ENCODE measurements around the gene PPP1R14C. TPM values are rescaled to one million over a fixed set of nuclear protein-coding genes. Genes with fewer than 3 reads are reported as not detected.

Gene PPP1R14C
- total RNA-seq, 1 donor from 2014 or later, result 0.11 TPM

- Mint-ChIP-seq H3K27me3 (peaks cover 30% of the 10 kb centered on the region), H3K4me3 (no peak overlapping the region), H3K27ac (no peak overlapping the region), H3K9me3 (peaks cover 11% of the 10 kb centered on the region), H3K4me1 (peaks cover 7% of the 10 kb centered on the region), H3K36me3 (ENCODE audit: low read depth) (no peaks in the 10 kb centered on the region)
- TF ChIP-seq CTCF (IDR thresholded peaks at IDR 0.05), result no peak
- intact Hi-C loops (cut with micrococcal nuclease), result no loop called here
- DNase-seq (no peak), ATAC-seq (ENCODE audit: low read depth) (no peak)
- ChIA-PET POLR2A (interaction anchor here (0.5 kb wide), 1 partner anchor 13 kb away, joined by 5 read pairs; no protein-coding TSS in a partner anchor), CTCF (no interaction called here)
These were observed 4.2 kb upstream of the PPP1R14C start for GRCh38 chr6:150138638-150139037.

GRCh38 chr6:150139533-150139932, 3.3 kb upstream of the PPP1R14C start:
- POLR2A ChIA-PET, result no interaction called here
- H3K27me3 Mint-ChIP-seq, result peaks cover 39% of the 10 kb centered on the region
- H3K36me3 Mint-ChIP-seq (ENCODE audit: low read depth), result no peaks in the 10 kb centered on the region
- DNase-seq (no peak), ATAC-seq (ENCODE audit: low read depth) (no peak)
- intact Hi-C loops (cut with micrococcal nuclease), result no loop called here
- TF ChIP-seq CTCF (IDR thresholded peaks at IDR 0.05), result no peak
- no peak overlapping the region for H3K4me3 Mint-ChIP-seq
- H3K4me1 Mint-ChIP-seq, result peaks cover 15% of the 10 kb centered on the region
- CTCF ChIA-PET, result no interaction called here
- peaks cover 11% of the 10 kb centered on the region for H3K9me3 Mint-ChIP-seq
- no peak overlapping the region for H3K27ac Mint-ChIP-seq

- no peak overlapping the region for H3K4me3 Mint-ChIP-seq
- no peak for TF ChIP-seq CTCF (IDR thresholded peaks at IDR 0.05)
- ATAC-seq (ENCODE audit: low read depth) (no peak), DNase-seq (no peak)
- no peak overlapping the region for H3K27ac Mint-ChIP-seq
- peaks cover 18% of the 10 kb centered on the region for H3K4me1 Mint-ChIP-seq
- intact Hi-C loops (cut with micrococcal nuclease), result loop anchor here (5.0 kb wide), 1 partner anchor 257 kb away; no protein-coding TSS in a partner anchor
- ChIA-PET POLR2A (no interaction called here), CTCF (no interaction called here)
- H3K36me3 Mint-ChIP-seq (ENCODE audit: low read depth), result no peaks in the 10 kb centered on the region
- H3K27me3 Mint-ChIP-seq, result peaks cover 42% of the 10 kb centered on the region
- peaks cover 11% of the 10 kb centered on the region for H3K9me3 Mint-ChIP-seq
These were observed 2.4 kb upstream of the PPP1R14C start for GRCh38 chr6:150140236-150140969.

- ChIA-PET CTCF (no interaction called here), POLR2A (no interaction called here)
- peaks cover 51% of the 10 kb centered on the region for H3K27me3 Mint-ChIP-seq
- DNase-seq (no peak), ATAC-seq (ENCODE audit: low read depth) (no peak)
- no peaks in the 10 kb centered on the region for H3K36me3 Mint-ChIP-seq (ENCODE audit: low read depth)
- peaks cover 11% of the 10 kb centered on the region for H3K9me3 Mint-ChIP-seq
- H3K27ac Mint-ChIP-seq, result no peak overlapping the region
- intact Hi-C loops (cut with micrococcal nuclease), result loop anchor here (5.0 kb wide), 1 partner anchor 255 kb away; no protein-coding TSS in a partner anchor
- peaks cover 27% of the 10 kb centered on the region for H3K4me1 Mint-ChIP-seq
- TF ChIP-seq CTCF (IDR thresholded peaks at IDR 0.05), result no peak
- peak overlapping the region; percentile 65 for H3K4me3 Mint-ChIP-seq
These were observed 661 bp upstream of the PPP1R14C start for GRCh38 chr6:150142097-150142669.

- H3K9me3 Mint-ChIP-seq, result peaks cover under 1% of the 10 kb centered on the region
- ATAC-seq (ENCODE audit: low read depth), result no peak
- intact Hi-C loops (cut with micrococcal nuclease), result loop anchor here (5.0 kb wide), 1 partner anchor 254 kb away; no protein-coding TSS in a partner anchor
- H3K27ac Mint-ChIP-seq, result no peak overlapping the region
- H3K4me3 Mint-ChIP-seq, result peak overlapping the region; percentile 58
- no peaks in the 10 kb centered on the region for H3K36me3 Mint-ChIP-seq (ENCODE audit: low read depth)
- ChIA-PET CTCF (no interaction called here), POLR2A (no interaction called here)
- DNase-seq, result no peak
- peaks cover 58% of the 10 kb centered on the region for H3K27me3 Mint-ChIP-seq
- TF ChIP-seq CTCF (IDR thresholded peaks at IDR 0.05), result no peak
- H3K4me1 Mint-ChIP-seq, result peaks cover 27% of the 10 kb centered on the region
These were observed 861 bp downstream of the PPP1R14C start for GRCh38 chr6:150143516-150144293.

All from activated B cell treated with CpG ODN at 0.5 μM for 24 hours (primary cell).